ENCODE measurements around the gene ZNF787. TPM values are rescaled to one million over a fixed set of nuclear protein-coding genes. Genes with fewer than 3 reads are reported as not detected.
A peak's percentile ranks its signal among the peaks of the same experiment; 100 is the strongest.

Gene ZNF787
- total and polyA plus RNA-seq, 2 of the 13 experiments (the other 11 are each of a cell fraction or from before 2014, with no cell fraction given) = 15.1 to 42.8 TPM

DNA sequence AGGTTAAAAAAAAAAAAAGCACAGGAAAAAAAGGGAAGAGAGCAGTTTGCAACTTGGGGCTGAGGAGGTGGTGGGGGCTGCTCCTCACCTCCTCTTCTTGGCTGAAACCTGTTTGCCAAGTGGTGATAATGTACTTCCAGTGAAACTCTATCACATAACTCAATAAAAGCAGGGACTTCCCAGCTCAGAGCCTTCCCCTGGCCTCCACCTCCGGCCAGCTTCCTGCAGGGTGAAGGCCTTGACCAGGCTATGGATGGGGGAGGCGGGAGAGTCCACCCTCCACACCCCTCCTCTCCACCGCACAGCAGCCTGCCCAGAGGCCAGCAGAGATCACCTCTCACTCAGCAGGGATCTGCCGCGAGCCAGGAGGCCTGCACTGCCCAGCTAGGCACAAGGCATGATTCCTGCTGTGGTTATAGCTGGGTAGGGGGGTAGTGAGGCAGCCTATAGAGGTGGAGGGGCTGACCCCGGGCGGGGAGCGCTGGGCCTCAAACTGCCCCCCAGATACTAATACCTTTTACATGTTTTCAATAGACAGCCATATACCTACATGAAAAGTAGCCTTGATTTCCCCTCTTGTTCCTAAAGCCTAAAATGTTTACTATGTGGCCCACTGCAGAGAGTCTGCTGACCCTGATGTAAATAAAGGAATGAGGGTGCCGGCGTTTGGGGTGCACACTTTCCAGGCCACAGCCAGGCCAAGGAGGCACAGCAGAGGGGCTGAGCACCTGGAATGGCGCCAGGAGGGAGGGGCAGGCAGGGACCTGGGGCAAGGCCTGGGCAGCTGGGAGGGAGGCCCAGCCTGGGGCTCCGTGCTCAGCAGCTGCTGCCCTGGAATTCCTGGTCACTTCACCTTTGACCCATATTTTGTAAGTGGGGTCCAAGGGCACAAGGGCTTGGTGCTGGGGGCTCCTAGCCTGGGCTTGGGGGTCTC lies 10.3 kb downstream of the ZNF787 start (continued):
- TF ChIP-seq, protein P1, sequence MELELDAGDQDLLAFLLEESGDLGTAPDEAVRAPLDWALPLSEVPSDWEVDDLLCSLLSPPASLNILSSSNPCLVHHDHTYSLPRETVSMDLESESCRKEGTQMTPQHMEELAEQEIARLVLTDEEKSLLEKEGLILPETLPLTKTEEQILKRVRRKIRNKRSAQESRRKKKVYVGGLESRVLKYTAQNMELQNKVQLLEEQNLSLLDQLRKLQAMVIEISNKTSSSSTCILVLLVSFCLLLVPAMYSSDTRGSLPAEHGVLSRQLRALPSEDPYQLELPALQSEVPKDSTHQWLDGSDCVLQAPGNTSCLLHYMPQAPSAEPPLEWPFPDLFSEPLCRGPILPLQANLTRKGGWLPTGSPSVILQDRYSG (CRISPR knock-in tag; IDR thresholded peaks at IDR 0.05) = no peak
- no peak for TF ChIP-seq ZNF260 (CRISPR knock-in tag; IDR thresholded peaks at IDR 0.05; ENCODE audit: borderline replicate concordance, low read depth)
- peak; percentile 81 for TF ChIP-seq NR2C2 (CRISPR knock-in tag; IDR thresholded peaks at IDR 0.05; ENCODE audit: borderline replicate concordance)
- peak; percentile 63; the same call in 1 of the 2 replicates for TF ChIP-seq NFIC (IDR thresholded peaks at IDR 0.05; ENCODE audit: low read length)
- peak; percentile 61 to 67 for TF ChIP-seq POLR2A (IDR thresholded peaks at IDR 0.05; ENCODE audit: insufficient read depth in 1 of 2, low read depth in 2 of 2, low read length in 2 of 2)
- peak; percentile 47; the same call in 1 of the 2 replicates for TF ChIP-seq POLR2AphosphoS5 (IDR thresholded peaks at IDR 0.05; ENCODE audit: low read depth, low read length)
- peak; percentile 92 for TF ChIP-seq ZBTB7A (CRISPR knock-in tag; IDR thresholded peaks at IDR 0.05)
- peak; percentile 73; the same call in 1 of the 2 replicates for TF ChIP-seq ZNF614 (CRISPR knock-in tag; IDR thresholded peaks at IDR 0.05; ENCODE audit: borderline replicate concordance)
- TF ChIP-seq ZFX (CRISPR knock-in tag; IDR thresholded peaks at IDR 0.05; ENCODE audit: low read depth) = peak; percentile 93
- peak; percentile 44; the same call in 1 of the 2 replicates for TF ChIP-seq KDM5B (CRISPR knock-in tag; IDR thresholded peaks at IDR 0.05; ENCODE audit: borderline replicate concordance)
- TF ChIP-seq ZNF563 (CRISPR knock-in tag; IDR thresholded peaks at IDR 0.05) = peak; percentile 65; the same call in 1 of the 2 replicates
- peak; percentile 75; the same call in 1 of the 2 replicates for TF ChIP-seq MEIS1 (CRISPR knock-in tag; IDR thresholded peaks at IDR 0.05; ENCODE audit: borderline replicate concordance)
- TF ChIP-seq ZNF644 (CRISPR knock-in tag; IDR thresholded peaks at IDR 0.05; ENCODE audit: low read depth) = 0 out of 2 replicates have a peak, but pooled peaks have one; percentile 31
- peak; percentile 75 for TF ChIP-seq ZNF292 (CRISPR knock-in tag; IDR thresholded peaks at IDR 0.05; ENCODE audit: borderline replicate concordance, low read depth)
- peak; percentile 95 for TF ChIP-seq RXRB (CRISPR knock-in tag; IDR thresholded peaks at IDR 0.05; ENCODE audit: borderline replicate concordance)
- TF ChIP-seq NFKB2 (CRISPR knock-in tag; IDR thresholded peaks at IDR 0.05; ENCODE audit: borderline replicate concordance) = peak; percentile 78; the same call in 1 of the 2 replicates
- TF ChIP-seq CCDC6 (CRISPR knock-in tag; IDR thresholded peaks at IDR 0.05) = peak; percentile 82; the same call in 1 of the 2 replicates
- no peak for TF ChIP-seq ZNF382 (CRISPR knock-in tag; IDR thresholded peaks at IDR 0.05; ENCODE audit: borderline replicate concordance)
- TF ChIP-seq ZNF501 (CRISPR knock-in tag; IDR thresholded peaks at IDR 0.05) = no peak; the same call in 1 of the 2 replicates
- TF ChIP-seq NCOA2 (CRISPR knock-in tag; IDR thresholded peaks at IDR 0.05) = peak; percentile 60
- TF ChIP-seq, protein P2, sequence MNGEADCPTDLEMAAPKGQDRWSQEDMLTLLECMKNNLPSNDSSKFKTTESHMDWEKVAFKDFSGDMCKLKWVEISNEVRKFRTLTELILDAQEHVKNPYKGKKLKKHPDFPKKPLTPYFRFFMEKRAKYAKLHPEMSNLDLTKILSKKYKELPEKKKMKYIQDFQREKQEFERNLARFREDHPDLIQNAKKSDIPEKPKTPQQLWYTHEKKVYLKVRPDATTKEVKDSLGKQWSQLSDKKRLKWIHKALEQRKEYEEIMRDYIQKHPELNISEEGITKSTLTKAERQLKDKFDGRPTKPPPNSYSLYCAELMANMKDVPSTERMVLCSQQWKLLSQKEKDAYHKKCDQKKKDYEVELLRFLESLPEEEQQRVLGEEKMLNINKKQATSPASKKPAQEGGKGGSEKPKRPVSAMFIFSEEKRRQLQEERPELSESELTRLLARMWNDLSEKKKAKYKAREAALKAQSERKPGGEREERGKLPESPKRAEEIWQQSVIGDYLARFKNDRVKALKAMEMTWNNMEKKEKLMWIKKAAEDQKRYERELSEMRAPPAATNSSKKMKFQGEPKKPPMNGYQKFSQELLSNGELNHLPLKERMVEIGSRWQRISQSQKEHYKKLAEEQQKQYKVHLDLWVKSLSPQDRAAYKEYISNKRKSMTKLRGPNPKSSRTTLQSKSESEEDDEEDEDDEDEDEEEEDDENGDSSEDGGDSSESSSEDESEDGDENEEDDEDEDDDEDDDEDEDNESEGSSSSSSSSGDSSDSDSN (CRISPR knock-in tag; IDR thresholded peaks at IDR 0.05) = peak; percentile 84
- TF ChIP-seq ZNF543 (CRISPR knock-in tag; IDR thresholded peaks at IDR 0.05) = 0 out of 2 replicates have a peak, but pooled peaks have one; percentile 24
- peak; percentile 56 for TF ChIP-seq YY1 (IDR thresholded peaks at IDR 0.05; ENCODE audit: insufficient read depth, insufficient replicate concordance, low read depth, low read length)

Measured in HepG2 (cell line).